ENCODE data around the gene PTPN20. TPM values are rescaled to one million over a fixed set of nuclear protein-coding genes. Genes with fewer than 3 reads are reported as not detected.

PTPN20 gene
- total RNA-seq, 1 experiment from 2014 or later, result not detected

- no peaks in the 10 kb centered on the region for H3K9me3 ChIP-seq (ENCODE audit: control insufficient read depth, low read depth, low read length)
- no peak overlapping the region for H3K27ac ChIP-seq (ENCODE audit: insufficient read length, low read depth, low read length)
- no peak overlapping the region for H3K14ac ChIP-seq (ENCODE audit: insufficient read depth, low read length)
- no peak for TF ChIP-seq CTCF (conservative IDR thresholded peaks at IDR 0.05)
- no peak overlapping the region for H4K91ac ChIP-seq (ENCODE audit: insufficient read length, low read depth, low read length)
- peak overlapping the region in 2 of 3 experiments; percentile 70 to 82; a peak in 2 of 7 replicates for H3K27ac Mint-ChIP-seq
- no peaks in the 10 kb centered on the region for H3K79me1 ChIP-seq (ENCODE audit: insufficient read depth, low read depth, low read length, poor library complexity, severe bottlenecking)
- H3K56ac ChIP-seq (ENCODE audit: insufficient read length, low read depth, low read length), result no peak overlapping the region
- H3K23me2 ChIP-seq (ENCODE audit: insufficient read length, low read depth, low read length, poor library complexity, severe bottlenecking), result no peaks in the 10 kb centered on the region
- no peak overlapping the region for H2BK20ac ChIP-seq (ENCODE audit: low read depth, low read length, poor library complexity, severe bottlenecking)
- no peaks in the 10 kb centered on the region for H3K4me1 ChIP-seq (ENCODE audit: insufficient read depth, low read length)
- H3K4me3 Mint-ChIP-seq, result no peak overlapping the region
- H2BK12ac ChIP-seq (ENCODE audit: insufficient read length, low read depth, low read length), result no peak overlapping the region
- no peak overlapping the region for H3K9ac ChIP-seq (ENCODE audit: extremely low read depth, insufficient read length, low read length)
- H3K36me3 Mint-ChIP-seq (ENCODE audit: insufficient read depth in 1 of 3, low read depth in 3 of 3), result no peaks in the 10 kb centered on the region
- H3K4me2 ChIP-seq (ENCODE audit: insufficient read depth, insufficient read length, low read length), result no peak overlapping the region
- H2AK5ac ChIP-seq (ENCODE audit: insufficient read length, low read length), result no peak overlapping the region
- H3K4ac ChIP-seq (ENCODE audit: low read depth, low read length), result no peak overlapping the region
- peaks cover 5 to 6% of the 10 kb centered on the region in 2 experiments; a peak in 3 of 4 replicates for H3K4me1 Mint-ChIP-seq
- H4K20me1 ChIP-seq (ENCODE audit: control insufficient read depth, insufficient read depth, insufficient read length), result no peaks in the 10 kb centered on the region
- H2AFZ ChIP-seq (ENCODE audit: low read length), result no peak overlapping the region
- no peaks in the 10 kb centered on the region for H3K79me2 ChIP-seq (ENCODE audit: insufficient read depth, low read length)
- no peak overlapping the region for H3K23ac ChIP-seq (ENCODE audit: insufficient read length, low read depth, low read length)
- no peak overlapping the region for H4K5ac ChIP-seq (ENCODE audit: insufficient read length, low read depth, low read length)
- H3K27me3 Mint-ChIP-seq (ENCODE audit: low read depth), result no peaks in the 10 kb centered on the region; the same call in 1 of the 2 replicates
- H2BK5ac ChIP-seq (ENCODE audit: insufficient read length, low read length), result no peak overlapping the region
- H3T11ph ChIP-seq (ENCODE audit: low read length), result no peak overlapping the region
- DNase-seq, result no peak
- H3K27me3 ChIP-seq (ENCODE audit: insufficient read depth, low read length), result no peaks in the 10 kb centered on the region
- H2BK15ac ChIP-seq (ENCODE audit: low read depth, low read length), result no peak overlapping the region
- H4K8ac ChIP-seq (replicated peaks; ENCODE audit: insufficient read length, low read depth, low read length), result no peak overlapping the region
- H3K9me3 Mint-ChIP-seq, result no peaks in the 10 kb centered on the region
- WGBS (ENCODE audit: extremely low coverage, insufficient read length, low lambda C conversion rate), result no CpG with 5 or more reads among the region's 5 CpGs
- no peak overlapping the region for H3K18ac ChIP-seq (ENCODE audit: insufficient read length, low read depth, low read length)
- no peak overlapping the region for H2BK120ac ChIP-seq (ENCODE audit: low read depth, low read length, poor library complexity, severe bottlenecking)
Observed at GRCh38 chr10:47047127-47047504, 135.9 kb downstream of the PTPN20 start.

All from H9 (cell line).